AG10803 (cell line): ENCODE results near the gene TRPV6.
A peak's percentile ranks its signal among the peaks of the same experiment; 100 is the strongest.

Experiments
- DNase-seq: peaks from one replicate; pipeline ENCODE4 v3.0.0; 2010; ENCODE audit warnings: low read depth
- H3K4me3 ChIP-seq: 2 replicates; pipeline ENCODE4 v1.5.1; 2011; ENCODE audit warnings: mild to moderate bottlenecking, low read length, control low read depth
- CTCF ChIP-seq: conservative IDR thresholded peaks from 2 replicates; pipeline ENCODE4 v1.5.1; 2011; ENCODE audit warnings: mild to moderate bottlenecking, low read length, control low read depth, inconsistent platforms

TRPV6 gene

GRCh38 chr7:142860968-142861367, 24.6 kb downstream of the TRPV6 start:
- TF ChIP-seq CTCF = no peak
- no peak overlapping the region for H3K4me3 ChIP-seq
- DNase-seq = no peak

GRCh38 chr7:142859829-142860228, 25.7 kb downstream of the TRPV6 start:
- no peak for TF ChIP-seq CTCF
- H3K4me3 ChIP-seq = no peak overlapping the region
- peak; percentile 63 for DNase-seq

- TF ChIP-seq CTCF = no peak
- H3K4me3 ChIP-seq = no peak overlapping the region
- DNase-seq = no peak
Measured at GRCh38 chr7:142859411-142859810, 26.1 kb downstream of the TRPV6 start.

GRCh38 chr7:142857625-142858024, 27.9 kb downstream of the TRPV6 start:
- DNase-seq = no peak

GRCh38 chr7:142856565-142857245, 28.8 kb downstream of the TRPV6 start:
- no peak for TF ChIP-seq CTCF
- no peak overlapping the region; the same call in 1 of the 2 replicates for H3K4me3 ChIP-seq
- DNase-seq = no peak

More at GRCh38 chr7:142857625-142858024, 27.9 kb downstream of the TRPV6 start:
- no peak overlapping the region for H3K4me3 ChIP-seq
- TF ChIP-seq CTCF = no peak

- peak; percentile 37 for DNase-seq
- no peak for TF ChIP-seq CTCF
- peak overlapping the region; percentile 51 for H3K4me3 ChIP-seq
Measured at GRCh38 chr7:142855756-142856564, 29.6 kb downstream of the TRPV6 start.
